ENCODE data around the gene APH1A. TPM values are rescaled to one million over a fixed set of nuclear protein-coding genes. Genes with fewer than 3 reads are reported as not detected.

APH1A gene
- total and polyA plus RNA-seq, 9 of the 15 experiments (the other 6 are each of a cell fraction or from before 2014, with no cell fraction given), result 5.6 to 123 (median 77.0) TPM

DNA sequence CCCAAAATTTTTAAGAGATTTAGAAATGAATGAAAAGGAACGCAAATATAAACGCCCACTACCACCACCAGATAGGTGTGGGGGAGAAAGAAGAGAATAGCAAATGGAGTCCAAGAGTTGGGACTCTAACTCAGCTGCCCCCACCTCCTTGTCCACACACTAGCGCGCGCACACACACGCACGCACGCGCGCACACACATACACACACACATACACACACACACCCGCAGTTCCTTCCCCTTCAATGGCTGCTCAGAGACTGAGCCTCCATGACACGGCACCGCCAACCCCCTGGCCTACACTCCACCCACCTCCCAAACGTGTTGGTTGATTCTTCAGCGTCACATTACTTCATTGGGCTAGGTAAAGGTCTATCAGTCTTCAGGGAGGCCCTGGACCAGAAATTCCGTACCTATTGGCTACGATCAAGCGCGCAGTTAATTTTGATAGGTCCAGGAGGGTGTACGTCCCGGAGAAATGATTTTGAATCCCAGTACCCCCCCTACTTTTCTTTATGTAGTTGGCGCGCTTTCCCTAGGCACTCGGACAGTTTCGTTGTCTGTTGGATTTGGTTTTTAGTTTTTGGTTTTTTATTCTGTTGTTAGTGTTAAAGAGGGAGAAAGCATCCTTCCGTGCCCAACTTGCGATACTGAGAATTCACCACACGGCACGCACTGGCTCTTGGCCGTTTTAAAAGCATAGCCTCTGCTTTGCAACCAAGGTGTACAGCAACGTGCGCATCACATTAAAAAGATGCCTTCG is 32.8 kb downstream of the APH1A start, which contains the start of gene ANP32E (continued):
- TF ChIP-seq, protein P1, sequence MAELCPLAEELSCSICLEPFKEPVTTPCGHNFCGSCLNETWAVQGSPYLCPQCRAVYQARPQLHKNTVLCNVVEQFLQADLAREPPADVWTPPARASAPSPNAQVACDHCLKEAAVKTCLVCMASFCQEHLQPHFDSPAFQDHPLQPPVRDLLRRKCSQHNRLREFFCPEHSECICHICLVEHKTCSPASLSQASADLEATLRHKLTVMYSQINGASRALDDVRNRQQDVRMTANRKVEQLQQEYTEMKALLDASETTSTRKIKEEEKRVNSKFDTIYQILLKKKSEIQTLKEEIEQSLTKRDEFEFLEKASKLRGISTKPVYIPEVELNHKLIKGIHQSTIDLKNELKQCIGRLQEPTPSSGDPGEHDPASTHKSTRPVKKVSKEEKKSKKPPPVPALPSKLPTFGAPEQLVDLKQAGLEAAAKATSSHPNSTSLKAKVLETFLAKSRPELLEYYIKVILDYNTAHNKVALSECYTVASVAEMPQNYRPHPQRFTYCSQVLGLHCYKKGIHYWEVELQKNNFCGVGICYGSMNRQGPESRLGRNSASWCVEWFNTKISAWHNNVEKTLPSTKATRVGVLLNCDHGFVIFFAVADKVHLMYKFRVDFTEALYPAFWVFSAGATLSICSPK (IDR thresholded peaks at IDR 0.05; ENCODE audit: borderline replicate concordance), result peak; percentile 79; the same call in 1 of the 2 replicates
- peak; percentile 99 for TF ChIP-seq POLR2A (conservative IDR thresholded peaks at IDR 0.05)
- TF ChIP-seq, protein P2, sequence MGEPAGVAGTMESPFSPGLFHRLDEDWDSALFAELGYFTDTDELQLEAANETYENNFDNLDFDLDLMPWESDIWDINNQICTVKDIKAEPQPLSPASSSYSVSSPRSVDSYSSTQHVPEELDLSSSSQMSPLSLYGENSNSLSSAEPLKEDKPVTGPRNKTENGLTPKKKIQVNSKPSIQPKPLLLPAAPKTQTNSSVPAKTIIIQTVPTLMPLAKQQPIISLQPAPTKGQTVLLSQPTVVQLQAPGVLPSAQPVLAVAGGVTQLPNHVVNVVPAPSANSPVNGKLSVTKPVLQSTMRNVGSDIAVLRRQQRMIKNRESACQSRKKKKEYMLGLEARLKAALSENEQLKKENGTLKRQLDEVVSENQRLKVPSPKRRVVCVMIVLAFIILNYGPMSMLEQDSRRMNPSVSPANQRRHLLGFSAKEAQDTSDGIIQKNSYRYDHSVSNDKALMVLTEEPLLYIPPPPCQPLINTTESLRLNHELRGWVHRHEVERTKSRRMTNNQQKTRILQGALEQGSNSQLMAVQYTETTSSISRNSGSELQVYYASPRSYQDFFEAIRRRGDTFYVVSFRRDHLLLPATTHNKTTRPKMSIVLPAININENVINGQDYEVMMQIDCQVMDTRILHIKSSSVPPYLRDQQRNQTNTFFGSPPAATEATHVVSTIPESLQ (CRISPR knock-in tag; IDR thresholded peaks at IDR 0.05), result no peak
- TF ChIP-seq, protein P3, sequence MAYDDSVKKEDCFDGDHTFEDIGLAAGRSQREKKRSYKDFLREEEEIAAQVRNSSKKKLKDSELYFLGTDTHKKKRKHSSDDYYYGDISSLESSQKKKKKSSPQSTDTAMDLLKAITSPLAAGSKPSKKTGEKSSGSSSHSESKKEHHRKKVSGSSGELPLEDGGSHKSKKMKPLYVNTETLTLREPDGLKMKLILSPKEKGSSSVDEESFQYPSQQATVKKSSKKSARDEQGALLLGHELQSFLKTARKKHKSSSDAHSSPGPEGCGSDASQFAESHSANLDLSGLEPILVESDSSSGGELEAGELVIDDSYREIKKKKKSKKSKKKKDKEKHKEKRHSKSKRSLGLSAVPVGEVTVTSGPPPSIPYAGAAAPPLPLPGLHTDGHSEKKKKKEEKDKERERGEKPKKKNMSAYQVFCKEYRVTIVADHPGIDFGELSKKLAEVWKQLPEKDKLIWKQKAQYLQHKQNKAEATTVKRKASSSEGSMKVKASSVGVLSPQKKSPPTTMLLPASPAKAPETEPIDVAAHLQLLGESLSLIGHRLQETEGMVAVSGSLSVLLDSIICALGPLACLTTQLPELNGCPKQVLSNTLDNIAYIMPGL (CRISPR knock-in tag; IDR thresholded peaks at IDR 0.05), result peak; percentile 86
- peak; percentile 92 for TF ChIP-seq CREM (IDR thresholded peaks at IDR 0.05; ENCODE audit: low read depth)
- no peak for TF ChIP-seq COPS2 (conservative IDR thresholded peaks at IDR 0.05)
- TF ChIP-seq ZNF766 (CRISPR knock-in tag; conservative IDR thresholded peaks at IDR 0.05), result peak; percentile 79; the same call in 1 of the 2 replicates
- no peak for TF ChIP-seq ZBTB1 (CRISPR knock-in tag; IDR thresholded peaks at IDR 0.05; ENCODE audit: borderline replicate concordance, low read depth)
- TF ChIP-seq ZNF785 (CRISPR knock-in tag; IDR thresholded peaks at IDR 0.05), result no peak
- TF ChIP-seq, protein P4, sequence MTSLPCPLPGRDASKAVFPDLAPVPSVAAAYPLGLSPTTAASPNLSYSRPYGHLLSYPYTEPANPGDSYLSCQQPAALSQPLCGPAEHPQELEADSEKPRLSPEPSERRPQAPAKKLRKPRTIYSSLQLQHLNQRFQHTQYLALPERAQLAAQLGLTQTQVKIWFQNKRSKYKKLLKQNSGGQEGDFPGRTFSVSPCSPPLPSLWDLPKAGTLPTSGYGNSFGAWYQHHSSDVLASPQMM (CRISPR knock-in tag; IDR thresholded peaks at IDR 0.05), result no peak
- TF ChIP-seq, protein P5, sequence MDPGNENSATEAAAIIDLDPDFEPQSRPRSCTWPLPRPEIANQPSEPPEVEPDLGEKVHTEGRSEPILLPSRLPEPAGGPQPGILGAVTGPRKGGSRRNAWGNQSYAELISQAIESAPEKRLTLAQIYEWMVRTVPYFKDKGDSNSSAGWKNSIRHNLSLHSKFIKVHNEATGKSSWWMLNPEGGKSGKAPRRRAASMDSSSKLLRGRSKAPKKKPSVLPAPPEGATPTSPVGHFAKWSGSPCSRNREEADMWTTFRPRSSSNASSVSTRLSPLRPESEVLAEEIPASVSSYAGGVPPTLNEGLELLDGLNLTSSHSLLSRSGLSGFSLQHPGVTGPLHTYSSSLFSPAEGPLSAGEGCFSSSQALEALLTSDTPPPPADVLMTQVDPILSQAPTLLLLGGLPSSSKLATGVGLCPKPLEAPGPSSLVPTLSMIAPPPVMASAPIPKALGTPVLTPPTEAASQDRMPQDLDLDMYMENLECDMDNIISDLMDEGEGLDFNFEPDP (CRISPR knock-in tag; IDR thresholded peaks at IDR 0.05), result no peak
- no peak for TF ChIP-seq POLR3G (IDR thresholded peaks at IDR 0.05; ENCODE audit: extremely low read depth, insufficient read length, insufficient replicate concordance)
- TF ChIP-seq MYBL2 (IDR thresholded peaks at IDR 0.05; ENCODE audit: low read depth), result peak; percentile 99
- peak; percentile 92; the same call in 1 of the 2 replicates for TF ChIP-seq MYBL2 (CRISPR knock-in tag; IDR thresholded peaks at IDR 0.05; ENCODE audit: borderline replicate concordance)
- no peak for TF ChIP-seq RBBP5 (IDR thresholded peaks at IDR 0.05; ENCODE audit: borderline replicate concordance, insufficient read depth, low read length, poor library complexity, severe bottlenecking)
- TF ChIP-seq ZNF354B (CRISPR knock-in tag; IDR thresholded peaks at IDR 0.05), result no peak
- peak; percentile 53; the same call in 1 of the 2 replicates for TF ChIP-seq MTA1 (IDR thresholded peaks at IDR 0.05; ENCODE audit: borderline replicate concordance)
- TF ChIP-seq TGIF2 (CRISPR knock-in tag; IDR thresholded peaks at IDR 0.05), result no peak
- TF ChIP-seq ZNF76 (CRISPR knock-in tag; IDR thresholded peaks at IDR 0.05; ENCODE audit: borderline replicate concordance), result no peak
- TF ChIP-seq HEY1 (CRISPR knock-in tag; IDR thresholded peaks at IDR 0.05; ENCODE audit: borderline replicate concordance), result no peak
- TF ChIP-seq SPI1 (IDR thresholded peaks at IDR 0.05; ENCODE audit: borderline replicate concordance, low read depth, low read length), result no peak; the same call in 1 of the 2 replicates

All from K562 (cell line).